Measurements from ENCODE around the gene HNRNPM. TPM values are rescaled to one million over a fixed set of nuclear protein-coding genes. Genes with fewer than 3 reads are reported as not detected.

Gene HNRNPM, protein sequence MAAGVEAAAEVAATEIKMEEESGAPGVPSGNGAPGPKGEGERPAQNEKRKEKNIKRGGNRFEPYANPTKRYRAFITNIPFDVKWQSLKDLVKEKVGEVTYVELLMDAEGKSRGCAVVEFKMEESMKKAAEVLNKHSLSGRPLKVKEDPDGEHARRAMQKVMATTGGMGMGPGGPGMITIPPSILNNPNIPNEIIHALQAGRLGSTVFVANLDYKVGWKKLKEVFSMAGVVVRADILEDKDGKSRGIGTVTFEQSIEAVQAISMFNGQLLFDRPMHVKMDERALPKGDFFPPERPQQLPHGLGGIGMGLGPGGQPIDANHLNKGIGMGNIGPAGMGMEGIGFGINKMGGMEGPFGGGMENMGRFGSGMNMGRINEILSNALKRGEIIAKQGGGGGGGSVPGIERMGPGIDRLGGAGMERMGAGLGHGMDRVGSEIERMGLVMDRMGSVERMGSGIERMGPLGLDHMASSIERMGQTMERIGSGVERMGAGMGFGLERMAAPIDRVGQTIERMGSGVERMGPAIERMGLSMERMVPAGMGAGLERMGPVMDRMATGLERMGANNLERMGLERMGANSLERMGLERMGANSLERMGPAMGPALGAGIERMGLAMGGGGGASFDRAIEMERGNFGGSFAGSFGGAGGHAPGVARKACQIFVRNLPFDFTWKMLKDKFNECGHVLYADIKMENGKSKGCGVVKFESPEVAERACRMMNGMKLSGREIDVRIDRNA
- 10 to 100 TPM; 42.5 to 74.6 (median 57.8) TPM for total RNA-seq

- intact Hi-C loops (cut with DNase I; ENCODE audit: low total_unique reads) (loop anchor here (1.0 to 2.0 kb wide), 2 partner anchors 32 to 68 kb away; partner anchors contain the start of gene MARCHF2), in situ Hi-C loops (cut with MboI; ENCODE audit: low sequenced_read_pairs in 4 of 4) (no loop called here)
- H3K36me3 ChIP-seq, result no peaks in the 10 kb centered on the region
- DNase-seq (peak; percentile 98 to 99), ATAC-seq (peak; percentile 93 to 94)
- H3K4me1 ChIP-seq, result peaks cover 39 to 41% of the 10 kb centered on the region in 2 donors
- H3K27ac ChIP-seq, result peak within 1 kb of the TSS; percentile 91 to 98 (median 97)
- TF ChIP-seq POLR2A (IDR thresholded peaks at IDR 0.05) (peak; percentile 97), CTCF (IDR thresholded peaks at IDR 0.05 in 4 of 5, conservative IDR thresholded peaks at IDR 0.05 in 1 of 5) (no peak)
- H3K9me3 ChIP-seq, result no peaks in the 10 kb centered on the region
- H3K27me3 ChIP-seq, result no peaks in the 10 kb centered on the region
- H3K4me3 ChIP-seq, result peak within 1 kb of the TSS; percentile 86 to 92 (median 90)
Measured at GRCh38 chr19:8444677-8445487, at the start of gene HNRNPM. Gene HNRNPM, plus strand, starts transcription at chr19:8444975. Its CDS starts 24 bp downstream, at chr19:8444999.

- Histone ChIP-seq H3K4me1 (peaks cover 62 to 66% of the 10 kb centered on the region in 2 donors), H3K4me3 (no peak overlapping the region), H3K9me3 (no peaks in the 10 kb centered on the region), H3K36me3 (peaks cover 0 to 9% of the 10 kb centered on the region in 2 donors), H3K27me3 (no peaks in the 10 kb centered on the region), H3K27ac (peak overlapping the region; percentile 96 to 100 (median 100))
- intact Hi-C loops (cut with DNase I; ENCODE audit: low total_unique reads) (loop anchor here (1.0 kb wide), 1 partner anchor 41 kb away; no protein-coding TSS in a partner anchor), in situ Hi-C loops (cut with MboI; ENCODE audit: low sequenced_read_pairs in 4 of 4) (loop anchor here in 2 of 4 donors (5.0 kb wide), 2 partner anchors 38 to 43 kb away; no protein-coding TSS in a partner anchor)
- DNase-seq (no peak), ATAC-seq (no peak)
- TF ChIP-seq CTCF (IDR thresholded peaks at IDR 0.05 in 4 of 5, conservative IDR thresholded peaks at IDR 0.05 in 1 of 5) (no peak), POLR2A (IDR thresholded peaks at IDR 0.05) (no peak)
Measured at GRCh38 chr19:8395621-8396082, 49.1 kb upstream of the HNRNPM start.

- peaks cover 59 to 61% of the 10 kb centered on the region in 2 donors for H3K4me1 ChIP-seq
- TF ChIP-seq CTCF (IDR thresholded peaks at IDR 0.05 in 4 of 5, conservative IDR thresholded peaks at IDR 0.05 in 1 of 5) (no peak), POLR2A (IDR thresholded peaks at IDR 0.05) (no peak)
Measured at GRCh38 chr19:8396185-8396562, 48.6 kb upstream of the HNRNPM start.

More at GRCh38 chr19:8396185-8396562, 48.6 kb upstream of the HNRNPM start:
- in situ Hi-C loops (cut with MboI; ENCODE audit: low sequenced_read_pairs in 4 of 4) (loop anchor here in 2 of 4 donors (5.0 kb wide), 2 partner anchors 39 to 44 kb away; no protein-coding TSS in a partner anchor), intact Hi-C loops (cut with DNase I; ENCODE audit: low total_unique reads) (loop anchor here (1.0 kb wide), 1 partner anchor 42 kb away; no protein-coding TSS in a partner anchor)
- ATAC-seq (no peak), DNase-seq (no peak)
- H3K27ac ChIP-seq, result peak overlapping the region in 2 of 4 donors; percentile 96 to 100
- H3K27me3 ChIP-seq, result no peaks in the 10 kb centered on the region
- H3K9me3 ChIP-seq, result no peaks in the 10 kb centered on the region
- H3K36me3 ChIP-seq, result peaks cover 0 to 12% of the 10 kb centered on the region in 2 donors
- H3K4me3 ChIP-seq, result no peak overlapping the region
